Right atrium auricular region (tissue), 2 donors: ENCODE measurements around the gene GARIN5A. TPM values are rescaled to one million over a fixed set of nuclear protein-coding genes. Genes with fewer than 3 reads are reported as not detected.

Experiments used
- DNase-seq: peaks from one replicate; pipeline ENCODE4 v3.0.0-alpha.2; 2019; ENCODE audit warnings: low spot score
- H3K27ac ChIP-seq, 2 donors: fragments of 200-600 bp; sonication (generic); 1 replicate in 1 of 2; 2 replicates in 1 of 2; pipeline ENCODE4 v1.5.1; 2016 to 2019
- H3K27me3 ChIP-seq, 2 donors: fragments of 200-600 bp; sonication (generic); one replicate each; pipeline versions ENCODE4 v1.5.1 to v1.6.0; 2017 to 2019
- H3K36me3 ChIP-seq: fragments of 200-600 bp; sonication (generic); one replicate; pipeline ENCODE4 v1.5.1; 2016
- H3K4me1 ChIP-seq, 2 donors: fragments of 200-600 bp; sonication (generic); one replicate each; pipeline versions ENCODE4 v1.5.1 to v1.6.0; 2017 to 2019
- H3K4me3 ChIP-seq, 2 donors: fragments of 200-600 bp; sonication (generic); 1 replicate in 1 of 2; 2 replicates in 1 of 2; pipeline ENCODE4 v1.5.1; 2017 to 2019; ENCODE audit warnings: mild to moderate bottlenecking in 1 of 2, moderate library complexity in 1 of 2
- H3K9me3 ChIP-seq, 2 donors: fragments of 200-600 bp; sonication (generic); one replicate each; pipeline ENCODE4 v1.5.1; 2019
- total RNA-seq, 2 donors: library from RNA; depleted of rRNA; stranded (reverse); fragments of >200 nt; gene quantifications; one replicate each; pipeline ENCODE4 v1.1.0, GENCODE V29; 2016
- TF ChIP-seq, protein P1 (sequence below), 2 donors: fragments of 200-600 bp; sonication (generic); IDR thresholded peaks; one replicate each; pipeline ENCODE4 v1.5.1; 2019; ENCODE audit warnings: antibody characterized with exemption in 2 of 2

The GARIN5A gene
- total RNA-seq, 2 donors from 2014 or later, result 1.4 to 2.3 TPM

DNA sequence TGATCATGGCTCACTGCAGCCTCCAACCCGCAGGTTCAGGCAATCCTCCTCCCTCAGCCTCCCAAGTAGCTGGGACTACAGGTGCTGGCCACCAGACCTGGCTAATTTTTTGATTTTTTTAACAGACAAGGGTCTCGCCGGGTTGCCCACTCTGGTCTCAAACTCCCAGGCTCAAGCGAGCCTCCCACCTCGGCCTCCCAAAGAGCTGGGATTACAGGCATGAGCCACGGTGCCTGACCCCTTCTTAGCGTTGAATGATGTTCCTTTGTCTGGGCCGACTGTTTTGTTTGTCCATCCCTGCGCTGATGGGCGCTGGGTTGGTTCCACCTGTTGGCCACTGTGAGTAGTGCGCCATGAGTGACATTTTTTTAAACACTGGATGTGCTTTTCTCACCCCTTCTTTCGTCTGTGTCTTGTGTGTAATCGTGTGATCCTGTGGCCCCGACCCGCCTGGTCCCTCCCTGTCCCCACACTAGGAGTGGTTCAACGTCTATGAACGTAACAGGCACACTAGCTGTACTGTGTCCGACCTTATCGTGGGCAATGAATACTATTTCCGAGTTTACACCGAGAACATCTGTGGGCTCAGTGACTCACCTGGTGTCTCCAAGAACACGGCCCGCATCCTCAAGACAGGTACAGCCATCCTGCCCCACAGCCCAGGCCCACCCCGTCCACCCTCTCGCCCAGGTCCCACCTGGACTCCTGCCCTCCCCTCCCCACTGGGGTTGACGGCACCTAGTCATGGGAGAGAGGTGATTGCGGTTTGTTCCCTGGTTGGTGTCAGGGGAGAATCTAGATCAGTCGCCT is 15.4 kb downstream of the GARIN5A start:
- no peak for DNase-seq

DNA sequence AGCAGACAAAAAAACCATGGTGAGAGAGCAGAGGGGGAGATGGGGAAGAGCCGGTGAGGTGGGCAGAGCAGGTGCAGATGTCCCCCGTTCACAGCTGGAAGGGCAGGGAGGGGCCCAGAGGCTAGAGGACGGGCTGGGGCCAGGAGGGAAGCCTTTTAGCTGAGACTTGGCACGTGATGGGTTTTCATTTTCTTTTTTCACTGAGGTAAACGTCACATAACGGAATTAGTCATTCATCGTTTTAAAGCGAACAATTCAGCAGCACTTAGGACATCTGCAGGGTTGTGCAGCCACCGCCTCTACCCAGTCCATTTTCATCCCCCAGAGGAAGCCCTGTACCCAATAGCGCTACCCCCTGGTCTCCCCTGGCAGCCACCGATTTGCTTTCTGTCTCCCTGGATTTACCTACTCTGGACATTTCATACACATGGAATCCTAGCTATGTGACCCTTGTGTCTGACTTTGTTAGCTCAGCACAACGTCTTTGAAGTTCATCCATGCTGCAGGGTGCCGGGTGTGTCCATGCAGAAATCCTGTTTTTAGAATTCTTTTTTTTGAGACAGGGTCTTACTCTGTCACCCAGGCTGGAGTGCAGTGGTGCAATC is 16.4 kb downstream of the GARIN5A start:
- Histone ChIP-seq H3K36me3 (no peaks in the 10 kb centered on the region), H3K4me1 (no peaks in the 10 kb centered on the region), H3K4me3 (no peak overlapping the region), H3K9me3 (no peaks in the 10 kb centered on the region), H3K27me3 (peaks cover 0 to 3% of the 10 kb centered on the region in 2 donors), H3K27ac (no peak overlapping the region)
- TF ChIP-seq, protein P1, sequence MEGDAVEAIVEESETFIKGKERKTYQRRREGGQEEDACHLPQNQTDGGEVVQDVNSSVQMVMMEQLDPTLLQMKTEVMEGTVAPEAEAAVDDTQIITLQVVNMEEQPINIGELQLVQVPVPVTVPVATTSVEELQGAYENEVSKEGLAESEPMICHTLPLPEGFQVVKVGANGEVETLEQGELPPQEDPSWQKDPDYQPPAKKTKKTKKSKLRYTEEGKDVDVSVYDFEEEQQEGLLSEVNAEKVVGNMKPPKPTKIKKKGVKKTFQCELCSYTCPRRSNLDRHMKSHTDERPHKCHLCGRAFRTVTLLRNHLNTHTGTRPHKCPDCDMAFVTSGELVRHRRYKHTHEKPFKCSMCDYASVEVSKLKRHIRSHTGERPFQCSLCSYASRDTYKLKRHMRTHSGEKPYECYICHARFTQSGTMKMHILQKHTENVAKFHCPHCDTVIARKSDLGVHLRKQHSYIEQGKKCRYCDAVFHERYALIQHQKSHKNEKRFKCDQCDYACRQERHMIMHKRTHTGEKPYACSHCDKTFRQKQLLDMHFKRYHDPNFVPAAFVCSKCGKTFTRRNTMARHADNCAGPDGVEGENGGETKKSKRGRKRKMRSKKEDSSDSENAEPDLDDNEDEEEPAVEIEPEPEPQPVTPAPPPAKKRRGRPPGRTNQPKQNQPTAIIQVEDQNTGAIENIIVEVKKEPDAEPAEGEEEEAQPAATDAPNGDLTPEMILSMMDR (IDR thresholded peaks at IDR 0.05), result no peak
- DNase-seq, result no peak

More for the DNA sequence above, 15.4 kb downstream of the GARIN5A start:
- no peaks in the 10 kb centered on the region for H3K9me3 ChIP-seq
- no peak overlapping the region for H3K27ac ChIP-seq
- peaks cover 0 to 3% of the 10 kb centered on the region in 2 donors for H3K27me3 ChIP-seq
- TF ChIP-seq, protein P1 (IDR thresholded peaks at IDR 0.05), result peak; percentile 72 to 83
- H3K4me1 ChIP-seq, result no peaks in the 10 kb centered on the region
- no peak overlapping the region for H3K4me3 ChIP-seq
- H3K36me3 ChIP-seq, result no peaks in the 10 kb centered on the region

DNA sequence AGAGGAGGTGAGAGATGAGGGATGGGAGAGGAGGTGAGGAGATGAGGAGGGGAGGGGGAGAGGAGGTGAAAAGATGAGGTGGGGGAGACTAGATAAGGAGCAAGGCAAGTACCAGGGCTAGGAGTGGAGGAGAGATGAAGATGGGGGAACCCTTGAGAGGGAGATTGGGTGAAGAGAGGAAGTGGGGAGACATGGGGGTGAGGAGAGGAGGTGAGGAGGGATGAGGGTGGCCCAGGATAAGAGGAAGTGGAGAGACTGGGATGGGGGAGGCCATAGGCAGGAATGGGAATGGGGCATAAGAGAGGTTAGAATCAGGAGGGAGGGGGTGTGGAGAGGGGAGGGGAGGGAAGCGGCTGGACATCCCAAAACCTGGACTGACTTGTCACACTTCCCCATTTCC is 17.0 kb downstream of the GARIN5A start:
- Histone ChIP-seq H3K27me3 (peaks cover 0 to 3% of the 10 kb centered on the region in 2 donors), H3K27ac (no peak overlapping the region), H3K9me3 (no peaks in the 10 kb centered on the region), H3K36me3 (no peaks in the 10 kb centered on the region), H3K4me3 (no peak overlapping the region), H3K4me1 (no peaks in the 10 kb centered on the region)
- TF ChIP-seq, protein P1 (IDR thresholded peaks at IDR 0.05), result no peak
- no peak for DNase-seq

DNA sequence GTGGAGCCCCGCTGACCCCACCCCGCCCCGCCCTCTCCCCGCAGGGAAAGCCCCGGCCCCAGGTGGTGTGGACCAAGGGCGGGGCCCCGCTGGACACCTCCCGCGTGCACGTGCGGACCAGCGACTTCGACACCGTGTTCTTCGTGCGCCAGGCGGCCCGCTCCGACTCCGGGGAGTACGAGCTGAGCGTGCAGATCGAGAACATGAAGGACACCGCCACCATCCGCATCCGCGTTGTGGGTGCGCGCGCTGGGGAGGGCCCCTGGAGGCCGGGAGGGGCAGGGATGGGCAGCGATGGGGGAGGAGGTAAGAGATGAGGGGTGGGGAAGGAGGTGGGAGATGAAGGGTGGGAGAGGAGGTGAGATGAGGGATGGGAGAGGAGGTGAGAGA is 17.6 kb downstream of the GARIN5A start:
- H3K27me3 ChIP-seq, result peaks cover 0 to 3% of the 10 kb centered on the region in 2 donors
- H3K4me3 ChIP-seq, result no peak overlapping the region
- no peaks in the 10 kb centered on the region for H3K36me3 ChIP-seq
- H3K9me3 ChIP-seq, result no peaks in the 10 kb centered on the region
- H3K27ac ChIP-seq, result no peak overlapping the region
- no peak for DNase-seq
- TF ChIP-seq, protein P1 (IDR thresholded peaks at IDR 0.05), result no peak
- no peaks in the 10 kb centered on the region for H3K4me1 ChIP-seq

DNA sequence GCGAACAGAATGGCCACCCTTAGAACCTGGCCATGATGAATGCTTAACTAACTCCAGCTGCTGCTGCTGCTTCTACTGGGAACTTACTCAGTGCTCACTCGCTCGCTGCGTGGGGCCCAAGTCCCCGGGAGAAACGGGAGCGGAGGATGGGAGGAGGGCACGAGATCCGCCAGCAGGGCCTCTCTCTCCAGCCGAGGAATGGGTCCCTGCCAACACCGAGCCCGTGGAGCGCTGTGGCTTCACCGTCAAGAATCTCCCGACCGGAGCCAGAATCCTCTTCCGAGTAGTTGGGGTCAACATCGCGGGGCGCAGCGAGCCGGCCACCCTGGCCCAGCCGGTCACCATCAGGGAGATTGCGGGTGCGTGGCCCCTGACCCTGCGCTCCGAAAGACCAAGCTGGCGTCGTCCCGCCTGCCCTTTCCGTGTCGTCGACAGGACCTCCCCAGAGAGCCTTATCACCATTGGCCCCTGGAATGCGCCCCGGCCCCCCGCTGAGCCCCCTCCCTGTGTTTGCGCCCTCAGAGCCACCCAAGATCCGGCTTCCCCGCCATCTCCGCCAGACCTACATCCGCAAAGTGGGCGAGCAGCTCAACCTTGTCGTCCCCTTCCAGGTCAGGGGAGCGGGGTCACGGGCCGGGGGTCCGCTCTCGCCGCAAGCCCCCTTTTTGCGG is 18.1 kb downstream of the GARIN5A start:
- no peak overlapping the region for H3K27ac ChIP-seq
- H3K4me3 ChIP-seq, result no peak overlapping the region
- no peaks in the 10 kb centered on the region for H3K9me3 ChIP-seq
- no peak for DNase-seq
- H3K36me3 ChIP-seq, result no peaks in the 10 kb centered on the region
- H3K4me1 ChIP-seq, result no peaks in the 10 kb centered on the region
- peaks cover 0 to 3% of the 10 kb centered on the region in 2 donors for H3K27me3 ChIP-seq
- TF ChIP-seq, protein P1 (IDR thresholded peaks at IDR 0.05), result no peak
